ENCODE data around the gene ARHGEF11. TPM values are rescaled to one million over a fixed set of nuclear protein-coding genes. Genes with fewer than 3 reads are reported as not detected.

ARHGEF11 gene
- total and polyA plus RNA-seq, 9 of the 15 experiments (the other 6 are each of a cell fraction or from before 2014, with no cell fraction given): 0.14 to 15.5 (median 9.0) TPM

- Histone ChIP-seq H3K27me3 (ENCODE audit: control insufficient read depth in 2 of 2, insufficient read depth in 2 of 2, low read length in 2 of 2) (no peaks in the 10 kb centered on the region), H3K36me3 (ENCODE audit: control insufficient read depth, insufficient read depth, low read length) (peaks cover 2% of the 10 kb centered on the region; the same call in 2 of the 3 replicates), H2AFZ (ENCODE audit: low read depth, low read length) (peak overlapping the region; percentile 64; the same call in 1 of the 2 replicates), H3K4me2 (ENCODE audit: insufficient read depth, low read length) (peak overlapping the region; percentile 75), H3K27ac (ENCODE audit: extremely low read depth, low read depth, low read length) (no peak overlapping the region), H3K4me1 (replicated peaks in 1 of 2; ENCODE audit: control insufficient read depth in 2 of 2, insufficient read depth in 2 of 2, low read length in 2 of 2) (peaks cover 52 to 73% of the 10 kb centered on the region in 2 experiments), H3K9me3 (replicated peaks; ENCODE audit: control insufficient read depth, insufficient read depth, low read depth, low read length) (no peaks in the 10 kb centered on the region), H3K9me1 (ENCODE audit: control insufficient read depth, insufficient read depth, low read length) (peaks cover 4% of the 10 kb centered on the region), H3K9ac (ENCODE audit: insufficient read depth in 1 of 2, low read depth in 2 of 2, low read length in 2 of 2) (peak overlapping the region in 1 of 2 experiments; percentile 74; a peak in 2 of 4 replicates), H4K20me1 (replicated peaks; ENCODE audit: control insufficient read depth, insufficient read depth, low read length) (no peaks in the 10 kb centered on the region), H3K4me3 (peak overlapping the region; percentile 14; the same call in 1 of the 2 replicates), H3K79me2 (ENCODE audit: control insufficient read depth, insufficient read depth, low read length) (peaks cover 23% of the 10 kb centered on the region)
- peak; percentile 49 for ATAC-seq
- no peak for FAIRE-seq
- DNase-seq (ENCODE audit: extremely low read depth in 1 of 4, low spot score in 3 of 4): peak; percentile 79 to 89 (median 86)
- no TSS peak for BruUV-seq (replicated peaks)
- ChIA-PET CTCF (ENCODE audit: low intra/inter-chr PET ratio) (interaction anchor here (0.6 to 2.2 kb wide), 3 partner anchors 10 to 675 kb away, joined by 3 to 19 read pairs (median 12); partner anchors contain the start of gene LRRC71), POLR2A (interaction anchor here (0.7 to 1.6 kb wide), 3 partner anchors 10 to 182 kb away, joined by 3 to 4 read pairs (median 4); partner anchors contain the start of genes ISG20L2 and LRRC71)
- WGBS (ENCODE audit: insufficient coverage, low coverage, missing lambda C conversion rate): 11% methylated on average over 15 of the region's 18 CpGs
- intact Hi-C loops (cut with micrococcal nuclease): loop anchor here (1.0 kb wide), 1 partner anchor 10 kb away; the partner anchor contains the start of gene LRRC71
- in situ Hi-C loops (cut with MboI): no loop called here
- TF ChIP-seq ZBTB33 (CRISPR knock-in tag; IDR thresholded peaks at IDR 0.05) (peak; percentile 92), CTCFL (IDR thresholded peaks at IDR 0.05; ENCODE audit: borderline replicate concordance, insufficient read depth, low read depth, low read length, poor library complexity, severe bottlenecking) (peak; percentile 65), ZNF398 (CRISPR knock-in tag; IDR thresholded peaks at IDR 0.05) (no peak), ZNF263 (CRISPR knock-in tag; IDR thresholded peaks at IDR 0.05; ENCODE audit: borderline replicate concordance) (peak; percentile 67; the same call in 1 of the 2 replicates), TGIF2 (CRISPR knock-in tag; IDR thresholded peaks at IDR 0.05) (no peak), ZNF274 (IDR thresholded peaks at IDR 0.05; ENCODE audit: borderline replicate concordance, low read depth, low read length) (no peak)
Measured at GRCh38 chr1:156910309-156910782, 135.2 kb downstream of the ARHGEF11 start.

Measured in K562 (cell line).